Esophagus muscularis mucosa (tissue), 4 donors: ENCODE results near the gene MACROD2. TPM values are rescaled to one million over a fixed set of nuclear protein-coding genes. Genes with fewer than 3 reads are reported as not detected.

ENCODE experiments used
- DNase-seq: peaks from one replicate; pipeline ENCODE4 v3.0.0-alpha.2; 2017; ENCODE audit errors: extremely low spot score
- H3K27ac ChIP-seq, 4 donors: fragments of 200-600 bp; sonication (generic); replicated peaks in 1 of 4; 1 replicate in 3 of 4; 2 replicates in 1 of 4; pipeline ENCODE4 v1.5.1; 2016 to 2019; ENCODE audit warnings: mild to moderate bottlenecking in 1 of 4
- H3K27me3 ChIP-seq, 4 donors: fragments of 200-600 bp; sonication (generic); one replicate each; pipeline versions ENCODE4 v1.5.1 to v1.6.0; 2016 to 2019
- H3K36me3 ChIP-seq, 4 donors: fragments of 200-600 bp; sonication (generic); one replicate each; pipeline ENCODE4 v1.5.1; 2016 to 2019
- H3K4me1 ChIP-seq, 4 donors: fragments of 200-600 bp; sonication (generic); one replicate each; pipeline ENCODE4 v1.5.1; 2016 to 2019
- H3K4me3 ChIP-seq, 4 donors: fragments of 200-600 bp; sonication (generic); 1 replicate in 2 of 4; 2 replicates in 2 of 4; pipeline ENCODE4 v1.5.1; 2016 to 2019; ENCODE audit warnings: mild to moderate bottlenecking in 4 of 4, moderate library complexity in 1 of 4
- H3K9me3 ChIP-seq, 4 donors: fragments of 200-600 bp; sonication (generic); 1 replicate in 3 of 4; 2 replicates in 1 of 4; pipeline ENCODE4 v1.5.1; 2016 to 2019
- EP300 ChIP-seq: sonication (generic); formaldehyde crosslinking; IDR thresholded peaks from one replicate; pipeline ENCODE4 v1.6.1; 2017; ENCODE audit warnings: antibody characterized with exemption
- POLR2A ChIP-seq: fragments of 450-650 bp; IDR thresholded peaks from one replicate; pipeline ENCODE4 v1.6.1; 2017; ENCODE audit warnings: antibody characterized with exemption, moderate library complexity, mild to moderate bottlenecking, low read depth
- POLR2AphosphoS5 ChIP-seq, 2 donors: sonication (generic); formaldehyde crosslinking; IDR thresholded peaks; one replicate each; pipeline ENCODE4 v1.6.1; 2017; ENCODE audit warnings: antibody characterized with exemption in 2 of 2
- WGBS: methylation state at CpG from one replicate; pipeline ENCODE4 v1.1.5; 2018; 5-methylcytosine and 5-hydroxymethylcytosine counted together
- intact Hi-C: fragments of 100-400 bp; cut with DNase I; formaldehyde crosslinking; loops from one replicate; pipeline ENCODE4 v1.15.1; 2023
- total RNA-seq, 4 donors: library from RNA; depleted of rRNA; stranded (reverse); fragments of >200 nt; gene quantifications; one replicate each; pipeline versions ENCODE4 v1.1.0 to v1.2.1, GENCODE V29; 2016
- TF ChIP-seq, protein P1 (sequence below), 3 experiments: fragments of 200-600 bp in 2 of 3; fragments of 450-650 bp in 1 of 3; sonication (generic) in 2 of 3; IDR thresholded peaks; one replicate each; pipeline ENCODE4 v1.5.1; 2017 to 2019; ENCODE audit warnings: antibody characterized with exemption in 3 of 3, mild to moderate bottlenecking in 2 of 3, moderate library complexity in 1 of 3

Gene MACROD2
- total RNA-seq, 4 donors from 2014 or later: 1.4 to 3.6 (median 2.6) TPM

DNA sequence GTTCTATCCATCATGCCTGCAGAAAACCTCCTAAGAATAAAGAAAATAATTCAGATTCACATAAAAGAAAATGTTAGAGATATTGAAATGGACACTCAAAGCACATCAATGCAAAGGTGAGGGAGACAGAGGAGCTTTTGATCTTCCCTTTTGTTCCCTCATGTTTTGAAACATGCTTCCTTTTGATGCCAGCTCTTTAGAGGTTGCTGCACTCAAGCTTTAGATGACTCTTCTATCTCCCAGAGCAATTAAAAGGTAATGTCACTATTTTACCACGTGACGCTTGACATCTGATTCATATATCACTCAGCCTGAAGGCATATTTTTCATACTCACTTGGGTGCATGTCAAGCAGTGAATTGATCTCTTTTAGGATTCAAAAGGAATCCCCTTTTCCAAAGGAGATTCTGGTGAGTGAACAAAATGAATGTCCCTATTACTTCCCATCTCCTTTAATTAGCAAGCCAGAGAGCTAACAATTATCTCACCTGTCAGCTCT, 1551.3 kb downstream of the MACROD2 start:
- H3K4me3 ChIP-seq: no peak overlapping the region

DNA sequence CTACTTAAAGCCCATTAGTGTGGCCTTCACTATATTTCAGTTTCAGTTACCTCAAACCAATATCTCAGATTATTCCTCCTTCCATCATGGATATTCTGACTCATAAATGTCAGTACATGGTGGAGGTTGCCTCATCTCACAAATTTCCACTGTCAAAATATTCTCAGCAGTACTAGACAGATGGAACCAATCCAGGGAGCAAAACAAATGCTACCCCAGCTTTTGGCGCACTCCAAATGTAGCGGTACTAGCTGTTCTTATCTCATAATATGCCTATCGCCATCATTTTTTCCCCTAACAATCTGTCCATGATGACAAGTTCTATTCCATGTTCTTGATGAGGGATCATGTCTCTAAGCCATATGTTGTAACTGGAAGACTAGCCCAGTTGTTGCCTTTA, 1551.8 kb downstream of the MACROD2 start:
- Histone ChIP-seq H3K4me1 (no peaks in the 10 kb centered on the region), H3K4me3 (no peak overlapping the region), H3K36me3 (no peaks in the 10 kb centered on the region), H3K27me3 (no peaks in the 10 kb centered on the region), H3K27ac (no peak overlapping the region), H3K9me3 (no peaks in the 10 kb centered on the region)
- TF ChIP-seq POLR2AphosphoS5 (IDR thresholded peaks at IDR 0.05) (no peak), EP300 (no peak)
- no peak for DNase-seq
- intact Hi-C loops: no loop called here
- 91% methylated on average over 3 of the region's 3 CpGs for WGBS

More for the DNA sequence above, 1551.3 kb downstream of the MACROD2 start:
- no peaks in the 10 kb centered on the region for H3K27me3 ChIP-seq
- intact Hi-C loops: no loop called here
- no peak overlapping the region for H3K27ac ChIP-seq
- no peaks in the 10 kb centered on the region for H3K4me1 ChIP-seq
- TF ChIP-seq EP300 (no peak), POLR2AphosphoS5 (IDR thresholded peaks at IDR 0.05) (no peak), POLR2A (no peak)
- TF ChIP-seq, protein P1, sequence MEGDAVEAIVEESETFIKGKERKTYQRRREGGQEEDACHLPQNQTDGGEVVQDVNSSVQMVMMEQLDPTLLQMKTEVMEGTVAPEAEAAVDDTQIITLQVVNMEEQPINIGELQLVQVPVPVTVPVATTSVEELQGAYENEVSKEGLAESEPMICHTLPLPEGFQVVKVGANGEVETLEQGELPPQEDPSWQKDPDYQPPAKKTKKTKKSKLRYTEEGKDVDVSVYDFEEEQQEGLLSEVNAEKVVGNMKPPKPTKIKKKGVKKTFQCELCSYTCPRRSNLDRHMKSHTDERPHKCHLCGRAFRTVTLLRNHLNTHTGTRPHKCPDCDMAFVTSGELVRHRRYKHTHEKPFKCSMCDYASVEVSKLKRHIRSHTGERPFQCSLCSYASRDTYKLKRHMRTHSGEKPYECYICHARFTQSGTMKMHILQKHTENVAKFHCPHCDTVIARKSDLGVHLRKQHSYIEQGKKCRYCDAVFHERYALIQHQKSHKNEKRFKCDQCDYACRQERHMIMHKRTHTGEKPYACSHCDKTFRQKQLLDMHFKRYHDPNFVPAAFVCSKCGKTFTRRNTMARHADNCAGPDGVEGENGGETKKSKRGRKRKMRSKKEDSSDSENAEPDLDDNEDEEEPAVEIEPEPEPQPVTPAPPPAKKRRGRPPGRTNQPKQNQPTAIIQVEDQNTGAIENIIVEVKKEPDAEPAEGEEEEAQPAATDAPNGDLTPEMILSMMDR (IDR thresholded peaks at IDR 0.05): no peak
- no peak for DNase-seq
- WGBS: 82% methylated on average over 2 of the region's 2 CpGs
- H3K36me3 ChIP-seq: no peaks in the 10 kb centered on the region
- H3K9me3 ChIP-seq: no peaks in the 10 kb centered on the region

DNA sequence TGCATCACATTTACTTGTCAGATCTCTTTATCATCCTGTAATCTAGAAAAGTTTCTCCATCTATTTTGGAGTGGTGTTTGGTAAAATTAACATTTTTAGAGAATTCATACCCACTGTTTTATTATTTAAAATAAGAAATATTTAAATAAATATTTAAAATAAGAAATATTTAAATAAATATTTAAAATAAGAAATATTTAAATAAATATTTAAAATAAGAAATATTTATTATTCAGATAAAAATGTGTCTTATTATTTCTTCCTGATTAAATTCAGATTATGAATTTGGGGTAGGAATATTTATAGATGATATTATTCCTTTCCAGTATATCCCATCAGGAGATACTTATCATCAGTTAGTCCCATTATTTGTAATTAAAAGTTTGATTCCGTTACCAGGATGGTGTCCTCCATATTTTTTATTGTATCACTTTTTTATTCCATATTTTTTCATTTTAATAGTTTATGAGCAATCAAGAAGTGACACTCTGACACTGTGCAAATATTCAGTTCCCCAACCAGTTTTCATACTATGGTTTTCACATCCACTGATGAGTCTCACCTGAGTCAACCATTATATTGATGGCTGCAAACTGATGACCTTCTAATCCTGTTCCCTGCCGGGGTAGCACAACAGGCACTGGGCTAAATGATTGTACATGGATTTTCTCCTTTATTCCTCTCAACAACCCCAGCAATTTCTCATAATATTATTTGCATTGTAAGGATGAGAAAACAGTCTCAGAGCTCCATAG, 1555.0 kb downstream of the MACROD2 start:
- H3K9me3 ChIP-seq: peaks cover 0 to 15% (median 2%) of the 10 kb centered on the region in 4 donors
- H3K4me3 ChIP-seq: no peak overlapping the region
- WGBS: 88% methylated on average over 2 of the region's 2 CpGs
- TF ChIP-seq POLR2A (no peak), POLR2AphosphoS5 (IDR thresholded peaks at IDR 0.05) (no peak), EP300 (no peak)
- TF ChIP-seq, protein P1 (IDR thresholded peaks at IDR 0.05): no peak
- no peaks in the 10 kb centered on the region for H3K27me3 ChIP-seq
- H3K4me1 ChIP-seq: no peaks in the 10 kb centered on the region
- DNase-seq: no peak
- H3K36me3 ChIP-seq: no peaks in the 10 kb centered on the region
- no peak overlapping the region for H3K27ac ChIP-seq
- intact Hi-C loops: no loop called here

DNA sequence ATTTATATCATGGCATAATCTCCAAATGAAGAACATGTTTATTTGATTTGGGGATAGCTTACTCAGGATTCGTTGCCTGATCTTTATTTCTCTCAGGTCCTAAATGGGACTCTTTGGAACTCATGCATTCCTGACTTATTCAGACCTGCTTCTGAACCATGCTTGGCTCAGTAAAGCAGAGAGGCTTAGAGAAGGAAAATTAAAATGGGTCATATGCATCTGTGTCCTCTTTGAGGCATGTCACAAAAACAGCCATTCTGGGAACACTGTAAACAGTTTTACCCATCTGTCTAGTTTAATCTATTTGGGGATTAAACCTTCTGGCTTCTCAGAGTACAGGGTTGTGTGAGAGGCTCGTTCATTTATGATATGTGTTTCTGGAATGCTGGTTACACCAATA, 1560.6 kb downstream of the MACROD2 start:
- Histone ChIP-seq H3K27me3 (no peaks in the 10 kb centered on the region), H3K36me3 (no peaks in the 10 kb centered on the region), H3K4me1 (no peaks in the 10 kb centered on the region), H3K27ac (no peak overlapping the region), H3K9me3 (peaks cover 0 to 15% (median 2%) of the 10 kb centered on the region in 4 donors), H3K4me3 (no peak overlapping the region)
- intact Hi-C loops: no loop called here
- TF ChIP-seq POLR2AphosphoS5 (IDR thresholded peaks at IDR 0.05) (no peak), POLR2A (no peak), EP300 (no peak)
- TF ChIP-seq, protein P1 (IDR thresholded peaks at IDR 0.05): no peak
- WGBS: 21% methylated on average over 2 of the region's 2 CpGs
- DNase-seq: no peak

DNA sequence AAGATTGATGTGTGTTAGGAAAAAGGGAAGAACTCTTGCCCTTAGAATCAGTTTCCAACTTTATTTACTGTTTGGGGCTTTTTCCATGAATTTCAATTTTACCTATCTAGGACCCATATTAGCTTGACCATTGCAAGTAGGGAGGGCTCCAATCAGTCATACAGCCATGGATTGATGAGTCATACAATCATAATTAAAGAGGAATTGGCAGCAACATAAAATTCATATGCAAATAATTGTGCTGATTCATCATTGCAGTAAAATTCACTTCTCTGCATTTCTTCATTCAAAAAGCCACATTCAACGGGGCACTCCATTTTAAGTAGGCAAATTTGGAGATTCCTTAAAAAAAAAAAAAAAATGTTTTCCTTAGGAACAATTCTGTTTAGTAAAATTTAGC, 1561.6 kb downstream of the MACROD2 start:
- no peaks in the 10 kb centered on the region for H3K4me1 ChIP-seq
- H3K27me3 ChIP-seq: no peaks in the 10 kb centered on the region
- 84% methylated on average over 1 of the region's 1 CpG for WGBS
- no peak for DNase-seq
- TF ChIP-seq POLR2AphosphoS5 (IDR thresholded peaks at IDR 0.05): no peak
- no peak for TF ChIP-seq POLR2A
- TF ChIP-seq EP300: no peak
- TF ChIP-seq, protein P1 (IDR thresholded peaks at IDR 0.05): no peak
- intact Hi-C loops: no loop called here
- H3K9me3 ChIP-seq: peaks cover 0 to 15% (median 2%) of the 10 kb centered on the region in 4 donors
- H3K36me3 ChIP-seq: no peaks in the 10 kb centered on the region
- no peak overlapping the region for H3K27ac ChIP-seq
- H3K4me3 ChIP-seq: no peak overlapping the region
